Measurements from ENCODE around the gene FNIP1. TPM values are rescaled to one million over a fixed set of nuclear protein-coding genes. Genes with fewer than 3 reads are reported as not detected.

The FNIP1 gene
- total and polyA plus RNA-seq, 2 of the 13 experiments (the other 11 are each of a cell fraction or from before 2014, with no cell fraction given) = 10.9 to 29.3 TPM

- TF ChIP-seq ZNF75D (CRISPR knock-in tag; IDR thresholded peaks at IDR 0.05; ENCODE audit: borderline replicate concordance) = no peak
- no peak for TF ChIP-seq CEBPZ (IDR thresholded peaks at IDR 0.05; ENCODE audit: low read length)
- no peak for TF ChIP-seq HNRNPLL (IDR thresholded peaks at IDR 0.05; ENCODE audit: low read depth, low read length, poor library complexity, severe bottlenecking)
These were observed 180.9 kb downstream of the FNIP1 start (continued) for GRCh38 chr5:131615957-131616356.

GRCh38 chr5:131613423-131613822 is 183.4 kb downstream of the FNIP1 start:
- no peak overlapping the region for H3K4me2 ChIP-seq (ENCODE audit: low read depth, low read length)
- no peak overlapping the region for H3K4me3 ChIP-seq (replicated peaks in 1 of 3; ENCODE audit: insufficient read depth in 1 of 3, low read depth in 2 of 3, low read length in 3 of 3)
- intact Hi-C loops (cut with micrococcal nuclease; ENCODE audit: unreplicated experiment) (no loop called here), in situ Hi-C loops (cut with HindIII; ENCODE audit: extremely low pct_ligation_motif_present, low pct_unique_long_range_greater_than_20kb) (loop anchor here (10.0 kb wide), 1 partner anchor 391 kb away; no protein-coding TSS in a partner anchor)
- ChIA-PET CTCF (ENCODE audit: low intra/inter-chr PET ratio, low total read pairs) (no interaction called here), POLR2A (interaction anchor here (0.8 kb wide), 1 partner anchor 18 kb away, joined by 3 read pairs; no protein-coding TSS in a partner anchor)
- peak overlapping the region; percentile 9 for H3K27ac ChIP-seq (ENCODE audit: extremely low read length, insufficient read depth, low read length)
- peaks cover 69% of the 10 kb centered on the region for H3K4me1 ChIP-seq (ENCODE audit: insufficient read depth, low read length)
- no peak overlapping the region for H2AFZ ChIP-seq (ENCODE audit: low read length)
- H3K27me3 ChIP-seq (ENCODE audit: control insufficient read depth in 1 of 2, insufficient read depth in 2 of 2, low read length in 2 of 2) = no peaks in the 10 kb centered on the region
- FAIRE-seq (no peak), DNase-seq (ENCODE audit: low spot score) (no peak), ATAC-seq (no peak)
- H3K79me2 ChIP-seq (ENCODE audit: insufficient read depth, low read length) = peaks cover 99% of the 10 kb centered on the region
- BruUV-seq (replicated peaks) = no TSS peak
- H3K9me3 ChIP-seq (ENCODE audit: low read length) = no peaks in the 10 kb centered on the region
- H4K20me1 ChIP-seq (ENCODE audit: insufficient read depth, low read length) = peaks cover 10% of the 10 kb centered on the region; the same call in 1 of the 2 replicates
- H3K36me3 ChIP-seq (replicated peaks in 1 of 2; ENCODE audit: control insufficient read depth in 1 of 2, insufficient read depth in 2 of 2, low read length in 2 of 2) = peaks cover 0 to 3% of the 10 kb centered on the region in 2 experiments; a peak in 1 of 5 replicates
- no peak overlapping the region for H3K9ac ChIP-seq (ENCODE audit: insufficient read depth, low read depth, low read length)
- TF ChIP-seq ZFYVE20 (CRISPR knock-in tag; IDR thresholded peaks at IDR 0.05; ENCODE audit: borderline replicate concordance, low read depth) = no peak
- TF ChIP-seq NBN (conservative IDR thresholded peaks at IDR 0.05) = no peak
- no peak for TF ChIP-seq MLLT10 (CRISPR knock-in tag; IDR thresholded peaks at IDR 0.05)
- TF ChIP-seq PCBP1 (IDR thresholded peaks at IDR 0.05; ENCODE audit: borderline replicate concordance, low read depth, low read length) = no peak
- TF ChIP-seq ETS1 (CRISPR knock-in tag; IDR thresholded peaks at IDR 0.05) = no peak
- TF ChIP-seq ZNF543 (CRISPR knock-in tag; IDR thresholded peaks at IDR 0.05) = no peak
- TF ChIP-seq TBL1XR1 (IDR thresholded peaks at IDR 0.05; ENCODE audit: borderline replicate concordance, low read length, partially characterized antibody) = no peak
- TF ChIP-seq RERE (CRISPR knock-in tag; IDR thresholded peaks at IDR 0.05; ENCODE audit: low read depth) = no peak

Data from HepG2 (cell line).